Measurements from ENCODE around the gene RHBDL1.

GRCh38 chr16:708959-709358 lies 33.5 kb downstream of the RHBDL1 start:
- no peak for TF ChIP-seq ZNF274 (IDR thresholded peaks at IDR 0.05; ENCODE audit: low read depth, low read length)
- TF ChIP-seq, protein P1, sequence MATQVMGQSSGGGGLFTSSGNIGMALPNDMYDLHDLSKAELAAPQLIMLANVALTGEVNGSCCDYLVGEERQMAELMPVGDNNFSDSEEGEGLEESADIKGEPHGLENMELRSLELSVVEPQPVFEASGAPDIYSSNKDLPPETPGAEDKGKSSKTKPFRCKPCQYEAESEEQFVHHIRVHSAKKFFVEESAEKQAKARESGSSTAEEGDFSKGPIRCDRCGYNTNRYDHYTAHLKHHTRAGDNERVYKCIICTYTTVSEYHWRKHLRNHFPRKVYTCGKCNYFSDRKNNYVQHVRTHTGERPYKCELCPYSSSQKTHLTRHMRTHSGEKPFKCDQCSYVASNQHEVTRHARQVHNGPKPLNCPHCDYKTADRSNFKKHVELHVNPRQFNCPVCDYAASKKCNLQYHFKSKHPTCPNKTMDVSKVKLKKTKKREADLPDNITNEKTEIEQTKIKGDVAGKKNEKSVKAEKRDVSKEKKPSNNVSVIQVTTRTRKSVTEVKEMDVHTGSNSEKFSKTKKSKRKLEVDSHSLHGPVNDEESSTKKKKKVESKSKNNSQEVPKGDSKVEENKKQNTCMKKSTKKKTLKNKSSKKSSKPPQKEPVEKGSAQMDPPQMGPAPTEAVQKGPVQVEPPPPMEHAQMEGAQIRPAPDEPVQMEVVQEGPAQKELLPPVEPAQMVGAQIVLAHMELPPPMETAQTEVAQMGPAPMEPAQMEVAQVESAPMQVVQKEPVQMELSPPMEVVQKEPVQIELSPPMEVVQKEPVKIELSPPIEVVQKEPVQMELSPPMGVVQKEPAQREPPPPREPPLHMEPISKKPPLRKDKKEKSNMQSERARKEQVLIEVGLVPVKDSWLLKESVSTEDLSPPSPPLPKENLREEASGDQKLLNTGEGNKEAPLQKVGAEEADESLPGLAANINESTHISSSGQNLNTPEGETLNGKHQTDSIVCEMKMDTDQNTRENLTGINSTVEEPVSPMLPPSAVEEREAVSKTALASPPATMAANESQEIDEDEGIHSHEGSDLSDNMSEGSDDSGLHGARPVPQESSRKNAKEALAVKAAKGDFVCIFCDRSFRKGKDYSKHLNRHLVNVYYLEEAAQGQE (IDR thresholded peaks at IDR 0.05; ENCODE audit: low read depth), result no peak
- TF ChIP-seq POLR2A (IDR thresholded peaks at IDR 0.05; ENCODE audit: borderline replicate concordance, extremely low read depth, insufficient read depth, insufficient read length), result no peak
- TF ChIP-seq, protein P2, sequence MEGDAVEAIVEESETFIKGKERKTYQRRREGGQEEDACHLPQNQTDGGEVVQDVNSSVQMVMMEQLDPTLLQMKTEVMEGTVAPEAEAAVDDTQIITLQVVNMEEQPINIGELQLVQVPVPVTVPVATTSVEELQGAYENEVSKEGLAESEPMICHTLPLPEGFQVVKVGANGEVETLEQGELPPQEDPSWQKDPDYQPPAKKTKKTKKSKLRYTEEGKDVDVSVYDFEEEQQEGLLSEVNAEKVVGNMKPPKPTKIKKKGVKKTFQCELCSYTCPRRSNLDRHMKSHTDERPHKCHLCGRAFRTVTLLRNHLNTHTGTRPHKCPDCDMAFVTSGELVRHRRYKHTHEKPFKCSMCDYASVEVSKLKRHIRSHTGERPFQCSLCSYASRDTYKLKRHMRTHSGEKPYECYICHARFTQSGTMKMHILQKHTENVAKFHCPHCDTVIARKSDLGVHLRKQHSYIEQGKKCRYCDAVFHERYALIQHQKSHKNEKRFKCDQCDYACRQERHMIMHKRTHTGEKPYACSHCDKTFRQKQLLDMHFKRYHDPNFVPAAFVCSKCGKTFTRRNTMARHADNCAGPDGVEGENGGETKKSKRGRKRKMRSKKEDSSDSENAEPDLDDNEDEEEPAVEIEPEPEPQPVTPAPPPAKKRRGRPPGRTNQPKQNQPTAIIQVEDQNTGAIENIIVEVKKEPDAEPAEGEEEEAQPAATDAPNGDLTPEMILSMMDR (IDR thresholded peaks at IDR 0.05 in 2 of 3, conservative IDR thresholded peaks at IDR 0.05 in 1 of 3; ENCODE audit: borderline replicate concordance in 1 of 3, insufficient read depth in 1 of 3, low read depth in 2 of 3, low read length in 2 of 3), result no peak

Data from HCT116 (cell line).